NCI-H2196 (cell line): ENCODE results near the gene LOXHD1.

ENCODE experiments used
- DNase-seq: peaks from one replicate; lab custom pipeline; 2025; ENCODE audit not compliant: unreplicated experiment; lab: John Stamatoyannopoulos, UW

Gene LOXHD1

GRCh38 chr18:46575851-46576250, 81.2 kb downstream of the LOXHD1 start:
- no peak for DNase-seq

- DNase-seq: no peak
Measured at GRCh38 chr18:46574743-46575115, 82.3 kb downstream of the LOXHD1 start.

- no peak for DNase-seq
Measured at GRCh38 chr18:46574000-46574742, 82.8 kb downstream of the LOXHD1 start.

- DNase-seq: no peak
Measured at GRCh38 chr18:46573156-46573555, 83.9 kb downstream of the LOXHD1 start.

GRCh38 chr18:46571756-46572155, 85.3 kb downstream of the LOXHD1 start:
- no peak for DNase-seq

GRCh38 chr18:46570666-46571065, 86.4 kb downstream of the LOXHD1 start:
- DNase-seq: no peak

GRCh38 chr18:46570134-46570533, 86.9 kb downstream of the LOXHD1 start:
- DNase-seq: no peak

- DNase-seq: no peak
Measured at GRCh38 chr18:46569211-46569610, 87.8 kb downstream of the LOXHD1 start.

GRCh38 chr18:46567196-46567595, 89.8 kb downstream of the LOXHD1 start:
- no peak for DNase-seq

GRCh38 chr18:46566111-46566510, 90.9 kb downstream of the LOXHD1 start:
- DNase-seq: no peak

- no peak for DNase-seq
Measured at GRCh38 chr18:46565256-46565655, 91.8 kb downstream of the LOXHD1 start.

GRCh38 chr18:46563317-46563716, 93.7 kb downstream of the LOXHD1 start:
- no peak for DNase-seq

- no peak for DNase-seq
Measured at GRCh38 chr18:46562674-46563192, 94.3 kb downstream of the LOXHD1 start.

- DNase-seq: no peak
Measured at GRCh38 chr18:46560671-46561045, 96.4 kb downstream of the LOXHD1 start.

- DNase-seq: no peak
Measured at GRCh38 chr18:46559946-46560670, 96.9 kb downstream of the LOXHD1 start.

- DNase-seq: no peak
Measured at GRCh38 chr18:46559296-46559695, 97.7 kb downstream of the LOXHD1 start.

GRCh38 chr18:46556590-46557206, 100.3 kb downstream of the LOXHD1 start:
- no peak for DNase-seq

- peak; percentile 4 for DNase-seq
Measured at GRCh38 chr18:46555724-46556123, 101.3 kb downstream of the LOXHD1 start.

GRCh38 chr18:46555213-46555612, 101.8 kb downstream of the LOXHD1 start:
- DNase-seq: no peak

- DNase-seq: no peak
Measured at GRCh38 chr18:46554406-46555080, 102.5 kb downstream of the LOXHD1 start.

GRCh38 chr18:46550609-46551008, 106.4 kb downstream of the LOXHD1 start:
- no peak for DNase-seq
